Spleen (tissue), 11 donors: ENCODE data around the gene CABLES2. TPM values are rescaled to one million over a fixed set of nuclear protein-coding genes. Genes with fewer than 3 reads are reported as not detected.

Source experiments
- DNase-seq: peaks from one replicate; pipeline ENCODE4 v3.0.0-alpha.2; 2020
- H3K27ac ChIP-seq, 8 donors: fragments of 200-600 bp; sonication (generic) in 7 of 8; 1 replicate in 4 of 8; 2 replicates in 4 of 8; pipeline versions ENCODE4 v1.5.0 to v1.8.0; 2016 to 2021; ENCODE audit warnings: inconsistent platforms in 4 of 8, mild to moderate bottlenecking in 4 of 8, moderate library complexity in 1 of 8
- H3K27me3 ChIP-seq, 7 donors: fragments of 200-600 bp; sonication (generic) in 6 of 7; replicated peaks in 1 of 7; 1 replicate in 4 of 7; 2 replicates in 3 of 7; pipeline versions ENCODE4 v1.5.0 to v1.8.0; 2016 to 2021; ENCODE audit warnings: inconsistent platforms in 3 of 7, mild to moderate bottlenecking in 1 of 7
- H3K36me3 ChIP-seq, 6 donors: fragments of 200-600 bp; sonication (generic) in 5 of 6; 1 replicate in 4 of 6; 2 replicates in 2 of 6; pipeline versions ENCODE4 v1.5.0 to v1.8.0; 2016 to 2021; ENCODE audit warnings: inconsistent platforms in 2 of 6
- H3K4me1 ChIP-seq, 6 donors: fragments of 200-600 bp; sonication (generic) in 5 of 6; 1 replicate in 3 of 6; 2 replicates in 3 of 6; pipeline versions ENCODE4 v1.5.0 to v1.8.0; 2016 to 2021; ENCODE audit warnings: inconsistent platforms in 3 of 6
- H3K4me3 ChIP-seq, 8 donors: fragments of 200-600 bp; sonication (generic) in 7 of 8; 1 replicate in 4 of 8; 2 replicates in 4 of 8; pipeline versions ENCODE4 v1.5.0 to v1.8.0; 2016 to 2021; ENCODE audit warnings: inconsistent platforms in 4 of 8, mild to moderate bottlenecking in 4 of 8, moderate library complexity in 2 of 8
- H3K9me3 ChIP-seq, 8 donors: fragments of 200-600 bp; sonication (generic) in 7 of 8; 1 replicate in 4 of 8; 2 replicates in 4 of 8; pipeline versions ENCODE4 v1.5.0 to v1.8.0; 2016 to 2021; ENCODE audit warnings: inconsistent platforms in 4 of 8
- POLR2A ChIP-seq, 3 donors: fragments of 450-650 bp; IDR thresholded peaks; one replicate each; pipeline ENCODE4 v1.5.1; 2017; ENCODE audit warnings: antibody characterized with exemption in 3 of 3, mild to moderate bottlenecking in 1 of 3
- POLR2AphosphoS5 ChIP-seq, 3 donors: sonication (generic); formaldehyde crosslinking; IDR thresholded peaks; one replicate each; pipeline ENCODE4 v1.5.1; 2017; ENCODE audit warnings: antibody characterized with exemption in 3 of 3
- WGBS, 5 donors: extraction: QIAGEN DNeasy Blood & Tissue Kit in 3 of 5; methylation state at CpG; one replicate each; pipeline versions ENCODE4 v1.1.5 to v1.1.7; 2013 to 2018; 5-methylcytosine and 5-hydroxymethylcytosine counted together
- intact Hi-C: fragments of 100-400 bp; cut with DNase I; formaldehyde crosslinking; loops from one replicate; pipeline ENCODE4 v1.15.0; 2023; ENCODE audit warnings: low total_unique reads
- polyA plus RNA-seq, 3 donors: library from polyadenylated mRNA; stranded (reverse); fragments of 200-250 nt; gene quantifications; one replicate each; pipeline ENCODE4 v1.2.1, GENCODE V29; 2013
- total RNA-seq, 7 donors: library from RNA; depleted of rRNA in 3 of 7; stranded (reverse); fragments of >200 nt in 3 of 7; fragmentation: NEBNext Ultra II Directional in 4 of 7; extraction: Animal tissue kit (Norgen Biotek cat#: 25700) in 4 of 7; gene quantifications; one replicate each; pipeline versions ENCODE4 v1.1.0 to v1.2.1, GENCODE V29; 2016 to 2021
- TF ChIP-seq, protein P1 (sequence below), 11 experiments: fragments of 200-600 bp in 7 of 11; fragments of 450-650 bp in 4 of 11; sonication (generic) in 4 of 11; IDR thresholded peaks in 8 of 11; conservative IDR thresholded peaks in 3 of 11; 1 replicate in 7 of 11; 2 replicates in 4 of 11; pipeline versions ENCODE4 v1.4.0 to v1.8.0; 2016 to 2021; ENCODE audit warnings: antibody characterized with exemption in 11 of 11, inconsistent platforms in 4 of 11, mild to moderate bottlenecking in 1 of 11
- donor health status: healthy with polysubstance abuse.
- donor health status: DM: no; HTN: no; CAD: no; lungs with moderate emphysema.
- donor health status: DM: no; HTN: no; CAD: no.
- donor health status: Bipolar disorder and iron deficiency.
- donor health status: healthy.
- donor health status: DM: no; HTN: no; CAD: no.
- donor health status: DM: yes; HTN: yes; CAD: no.

Gene CABLES2
- total and polyA plus RNA-seq, 10 donors: 2.0 to 5.9 (median 4.0) TPM

DNA sequence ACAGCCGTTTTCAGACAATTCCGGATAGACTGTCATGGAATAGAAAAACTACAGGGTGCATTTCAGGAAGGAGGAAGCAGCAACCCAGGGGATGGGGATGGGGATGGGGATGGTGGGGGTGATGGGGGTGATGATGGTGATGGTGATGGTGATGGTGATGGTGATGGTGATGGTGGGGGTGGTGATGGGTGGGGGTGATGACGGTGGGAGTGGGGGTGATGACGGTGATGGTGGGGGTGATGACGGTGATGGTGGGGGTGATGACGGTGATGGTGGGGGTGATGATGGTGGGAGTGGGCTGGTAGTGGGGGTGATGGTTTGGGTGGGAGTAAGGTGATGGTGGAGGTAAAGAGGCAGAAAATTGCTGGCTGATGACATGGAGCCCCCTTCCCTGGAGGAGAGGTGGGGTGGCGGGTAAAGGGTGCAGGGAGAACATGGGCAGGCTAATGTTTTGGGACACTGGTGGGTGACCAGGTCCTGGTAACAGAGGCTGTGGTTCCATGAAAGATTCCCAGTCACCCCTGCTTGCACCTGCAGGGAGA, 57.5 kb downstream of the CABLES2 start:
- Histone ChIP-seq H3K4me1 (peaks cover 0 to 15% (median 2%) of the 10 kb centered on the region in 6 donors), H3K27me3 (no peaks in the 10 kb centered on the region), H3K27ac (no peak overlapping the region), H3K4me3 (no peak overlapping the region), H3K36me3 (peaks cover 0 to 80% (median 13%) of the 10 kb centered on the region in 6 donors), H3K9me3 (peaks cover 0 to 9% (median 6%) of the 10 kb centered on the region in 8 donors)
- 69 to 91% (median 85%) methylated on average over 5 to 7 of the region's 7 CpGs for WGBS, 5 donors
- TF ChIP-seq POLR2A (IDR thresholded peaks at IDR 0.05): no peak
- TF ChIP-seq POLR2AphosphoS5 (IDR thresholded peaks at IDR 0.05): no peak
- TF ChIP-seq, protein P1, sequence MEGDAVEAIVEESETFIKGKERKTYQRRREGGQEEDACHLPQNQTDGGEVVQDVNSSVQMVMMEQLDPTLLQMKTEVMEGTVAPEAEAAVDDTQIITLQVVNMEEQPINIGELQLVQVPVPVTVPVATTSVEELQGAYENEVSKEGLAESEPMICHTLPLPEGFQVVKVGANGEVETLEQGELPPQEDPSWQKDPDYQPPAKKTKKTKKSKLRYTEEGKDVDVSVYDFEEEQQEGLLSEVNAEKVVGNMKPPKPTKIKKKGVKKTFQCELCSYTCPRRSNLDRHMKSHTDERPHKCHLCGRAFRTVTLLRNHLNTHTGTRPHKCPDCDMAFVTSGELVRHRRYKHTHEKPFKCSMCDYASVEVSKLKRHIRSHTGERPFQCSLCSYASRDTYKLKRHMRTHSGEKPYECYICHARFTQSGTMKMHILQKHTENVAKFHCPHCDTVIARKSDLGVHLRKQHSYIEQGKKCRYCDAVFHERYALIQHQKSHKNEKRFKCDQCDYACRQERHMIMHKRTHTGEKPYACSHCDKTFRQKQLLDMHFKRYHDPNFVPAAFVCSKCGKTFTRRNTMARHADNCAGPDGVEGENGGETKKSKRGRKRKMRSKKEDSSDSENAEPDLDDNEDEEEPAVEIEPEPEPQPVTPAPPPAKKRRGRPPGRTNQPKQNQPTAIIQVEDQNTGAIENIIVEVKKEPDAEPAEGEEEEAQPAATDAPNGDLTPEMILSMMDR (IDR thresholded peaks at IDR 0.05 in 8 of 11, conservative IDR thresholded peaks at IDR 0.05 in 3 of 11): no peak
- DNase-seq: no peak
- intact Hi-C loops: no loop called here

DNA sequence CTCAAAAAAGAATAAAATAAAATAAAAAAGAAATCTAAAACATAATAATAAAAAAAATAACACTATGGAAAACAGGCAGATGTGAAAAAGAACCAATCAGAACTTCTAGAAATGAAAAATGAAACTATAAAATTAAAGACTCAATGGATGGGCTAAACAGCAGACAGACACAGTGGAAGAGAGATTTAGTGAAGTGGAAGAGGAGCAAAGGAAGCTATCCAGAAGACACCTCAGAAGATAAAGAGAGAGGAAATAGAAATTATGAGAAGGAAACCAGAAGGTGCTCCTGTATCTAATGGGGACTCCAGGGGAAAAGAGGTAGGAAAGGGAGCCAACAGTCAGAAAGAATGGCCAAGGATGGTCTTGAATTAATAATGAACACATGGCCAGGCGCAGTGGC, 58.5 kb downstream of the CABLES2 start:
- Histone ChIP-seq H3K4me3 (no peak overlapping the region), H3K27me3 (no peaks in the 10 kb centered on the region), H3K27ac (no peak overlapping the region), H3K4me1 (peaks cover 0 to 7% (median 0%) of the 10 kb centered on the region in 6 donors), H3K9me3 (peaks cover 0 to 9% (median 6%) of the 10 kb centered on the region in 8 donors), H3K36me3 (peaks cover 0 to 91% (median 13%) of the 10 kb centered on the region in 6 donors)
- no peak for TF ChIP-seq POLR2A (IDR thresholded peaks at IDR 0.05)
- no peak for TF ChIP-seq POLR2AphosphoS5 (IDR thresholded peaks at IDR 0.05)
- TF ChIP-seq, protein P1 (IDR thresholded peaks at IDR 0.05 in 8 of 11, conservative IDR thresholded peaks at IDR 0.05 in 3 of 11): no peak
- no peak for DNase-seq
- 43 to 100% (median 94%) methylated on average over 1 of the region's 1 CpG for WGBS, 5 donors
- intact Hi-C loops: no loop called here

DNA sequence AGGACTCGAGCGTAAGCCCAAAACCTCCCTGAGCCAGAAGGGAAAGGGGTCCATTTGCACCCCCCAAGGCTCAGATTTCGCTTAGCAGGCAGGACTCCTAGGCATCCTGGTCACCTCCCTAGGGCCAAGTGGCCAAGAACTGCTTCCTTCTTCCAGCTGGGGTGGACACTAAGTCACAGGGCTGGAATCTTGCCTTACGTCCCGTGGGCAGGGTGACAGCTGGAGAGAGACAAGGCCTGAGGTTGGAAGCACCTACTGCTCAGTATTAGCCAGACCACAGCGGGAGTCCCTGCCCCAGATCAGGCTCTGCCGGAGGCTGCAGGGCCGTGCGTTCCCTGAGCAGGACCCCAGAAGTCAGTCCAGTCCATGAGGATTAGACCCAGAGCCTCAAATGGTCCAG, 59.6 kb downstream of the CABLES2 start:
- no peaks in the 10 kb centered on the region for H3K27me3 ChIP-seq
- no peak overlapping the region for H3K4me3 ChIP-seq
- no peaks in the 10 kb centered on the region for H3K4me1 ChIP-seq
- intact Hi-C loops: no loop called here
- peaks cover 0 to 9% (median 6%) of the 10 kb centered on the region in 8 donors for H3K9me3 ChIP-seq
- 79 to 84% (median 81%) methylated on average over 7 to 9 of the region's 9 CpGs for WGBS, 5 donors
- no peak overlapping the region for H3K27ac ChIP-seq
- no peak for DNase-seq
- TF ChIP-seq, protein P1 (IDR thresholded peaks at IDR 0.05 in 8 of 11, conservative IDR thresholded peaks at IDR 0.05 in 3 of 11): no peak
- TF ChIP-seq POLR2A (IDR thresholded peaks at IDR 0.05) (no peak), POLR2AphosphoS5 (IDR thresholded peaks at IDR 0.05) (no peak)
- peaks cover 0 to 86% (median 13%) of the 10 kb centered on the region in 6 donors for H3K36me3 ChIP-seq

DNA sequence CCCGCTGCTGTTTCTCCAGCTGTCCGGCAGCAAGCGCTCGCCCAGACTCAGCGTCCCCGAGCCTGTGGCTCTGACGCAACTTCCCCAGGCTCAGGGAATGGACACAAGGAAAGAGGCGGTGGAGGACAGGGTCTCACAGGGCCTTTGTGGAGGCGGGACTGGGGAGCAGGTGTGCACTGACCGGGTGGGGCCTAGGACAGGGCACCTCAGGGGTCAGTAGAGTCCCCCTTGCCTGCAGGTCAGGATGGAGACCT, 60.0 kb downstream of the CABLES2 start:
- H3K4me3 ChIP-seq: no peak overlapping the region
- intact Hi-C loops: no loop called here
- no peak for DNase-seq
- peaks cover 0 to 86% (median 13%) of the 10 kb centered on the region in 6 donors for H3K36me3 ChIP-seq
- 84 to 96% (median 91%) methylated on average over 6 to 10 of the region's 10 CpGs for WGBS, 5 donors
- H3K27me3 ChIP-seq: no peaks in the 10 kb centered on the region
- no peak overlapping the region for H3K27ac ChIP-seq
- H3K4me1 ChIP-seq: no peaks in the 10 kb centered on the region
- TF ChIP-seq POLR2A (IDR thresholded peaks at IDR 0.05): no peak
- TF ChIP-seq, protein P1 (IDR thresholded peaks at IDR 0.05 in 8 of 11, conservative IDR thresholded peaks at IDR 0.05 in 3 of 11): no peak
- H3K9me3 ChIP-seq: peaks cover 0 to 9% (median 6%) of the 10 kb centered on the region in 8 donors
